Stomach smooth muscle (tissue), 2 donors: ENCODE measurements around the gene DUSP10.

Source experiments
- H3K27ac ChIP-seq: one replicate; pipeline ENCODE4 v1.7.0; 2013; ENCODE audit warnings: mild to moderate bottlenecking, low read length, inconsistent platforms
- H3K27me3 ChIP-seq, 2 donors: one replicate each; pipeline ENCODE4 v1.7.0; 2013; ENCODE audit warnings: low read length in 2 of 2; ENCODE audit not compliant: insufficient read depth in 2 of 2, control insufficient read depth in 1 of 2
- H3K36me3 ChIP-seq, 2 donors: one replicate each; pipeline ENCODE4 v1.7.0; 2013; ENCODE audit warnings: low read length in 2 of 2; ENCODE audit not compliant: control insufficient read depth in 2 of 2, insufficient read depth in 2 of 2
- H3K4me1 ChIP-seq: one replicate; pipeline ENCODE4 v1.7.0; 2013; ENCODE audit warnings: low read length; ENCODE audit not compliant: control insufficient read depth, insufficient read depth
- H3K4me3 ChIP-seq, 2 donors: one replicate each; pipeline ENCODE4 v1.7.0; 2013; ENCODE audit warnings: low read length in 2 of 2
- H3K9ac ChIP-seq, 2 donors: one replicate each; pipeline ENCODE4 v1.7.0; 2013; ENCODE audit warnings: low read length in 2 of 2, mild to moderate bottlenecking in 1 of 2
- H3K9me3 ChIP-seq, 2 donors: one replicate each; pipeline ENCODE4 v1.7.0; 2013; ENCODE audit warnings: low read length in 2 of 2; ENCODE audit not compliant: control insufficient read depth in 2 of 2
- donor health status: healthy.
- donor health status: Pancreatic carcinoma.

DUSP10 gene

GRCh38 chr1:221693087-221693486 is 48.8 kb downstream of the DUSP10 start:
- Histone ChIP-seq H3K9me3 (peaks cover 0 to 4% of the 10 kb centered on the region in 2 donors), H3K27ac (no peak overlapping the region), H3K27me3 (no peaks in the 10 kb centered on the region), H3K4me1 (peaks cover 1% of the 10 kb centered on the region), H3K9ac (no peak overlapping the region), H3K36me3 (no peaks in the 10 kb centered on the region), H3K4me3 (no peak overlapping the region)

- Histone ChIP-seq H3K27me3 (no peaks in the 10 kb centered on the region), H3K36me3 (no peaks in the 10 kb centered on the region), H3K4me3 (no peak overlapping the region), H3K27ac (no peak overlapping the region), H3K9ac (no peak overlapping the region), H3K4me1 (no peaks in the 10 kb centered on the region), H3K9me3 (peaks cover 0 to 4% of the 10 kb centered on the region in 2 donors)
These were observed 49.2 kb downstream of the DUSP10 start for GRCh38 chr1:221692643-221693042.

- H3K9me3 ChIP-seq: peaks cover 0 to 4% of the 10 kb centered on the region in 2 donors
- H3K27me3 ChIP-seq: no peaks in the 10 kb centered on the region
- H3K36me3 ChIP-seq: no peaks in the 10 kb centered on the region
- H3K4me3 ChIP-seq: no peak overlapping the region
- H3K4me1 ChIP-seq: no peaks in the 10 kb centered on the region
- no peak overlapping the region for H3K9ac ChIP-seq
- no peak overlapping the region for H3K27ac ChIP-seq
These were observed 50.6 kb downstream of the DUSP10 start for GRCh38 chr1:221691261-221691660.

- no peaks in the 10 kb centered on the region for H3K36me3 ChIP-seq
- no peaks in the 10 kb centered on the region for H3K4me1 ChIP-seq
- H3K9ac ChIP-seq: no peak overlapping the region
- peaks cover 0 to 4% of the 10 kb centered on the region in 2 donors for H3K9me3 ChIP-seq
- no peak overlapping the region for H3K27ac ChIP-seq
- H3K4me3 ChIP-seq: no peak overlapping the region
- no peaks in the 10 kb centered on the region for H3K27me3 ChIP-seq
These were observed 51.0 kb downstream of the DUSP10 start for GRCh38 chr1:221690858-221691257.

- peaks cover 0 to 4% of the 10 kb centered on the region in 2 donors for H3K9me3 ChIP-seq
- H3K4me3 ChIP-seq: no peak overlapping the region
- H3K9ac ChIP-seq: no peak overlapping the region
- no peaks in the 10 kb centered on the region for H3K27me3 ChIP-seq
- H3K27ac ChIP-seq: no peak overlapping the region
- H3K4me1 ChIP-seq: no peaks in the 10 kb centered on the region
- no peaks in the 10 kb centered on the region for H3K36me3 ChIP-seq
These were observed 52.8 kb downstream of the DUSP10 start for GRCh38 chr1:221689138-221689537.

GRCh38 chr1:221688488-221688843 is 53.4 kb downstream of the DUSP10 start:
- no peak overlapping the region for H3K4me3 ChIP-seq
- H3K27me3 ChIP-seq: no peaks in the 10 kb centered on the region
- H3K9me3 ChIP-seq: peaks cover 0 to 2% of the 10 kb centered on the region in 2 donors
- H3K4me1 ChIP-seq: no peaks in the 10 kb centered on the region
- no peaks in the 10 kb centered on the region for H3K36me3 ChIP-seq
- H3K9ac ChIP-seq: no peak overlapping the region
- H3K27ac ChIP-seq: no peak overlapping the region

GRCh38 chr1:221687836-221688487 is 53.9 kb downstream of the DUSP10 start:
- H3K4me1 ChIP-seq: no peaks in the 10 kb centered on the region
- H3K27ac ChIP-seq: no peak overlapping the region
- H3K36me3 ChIP-seq: no peaks in the 10 kb centered on the region
- no peaks in the 10 kb centered on the region for H3K27me3 ChIP-seq
- no peak overlapping the region for H3K9ac ChIP-seq
- H3K4me3 ChIP-seq: no peak overlapping the region
- no peaks in the 10 kb centered on the region for H3K9me3 ChIP-seq

- no peaks in the 10 kb centered on the region for H3K36me3 ChIP-seq
- H3K27me3 ChIP-seq: no peaks in the 10 kb centered on the region
- no peak overlapping the region for H3K4me3 ChIP-seq
- no peak overlapping the region for H3K27ac ChIP-seq
- H3K9me3 ChIP-seq: no peaks in the 10 kb centered on the region
- no peaks in the 10 kb centered on the region for H3K4me1 ChIP-seq
- H3K9ac ChIP-seq: no peak overlapping the region
These were observed 58.2 kb downstream of the DUSP10 start for GRCh38 chr1:221683681-221684080.

- no peaks in the 10 kb centered on the region for H3K36me3 ChIP-seq
- H3K9me3 ChIP-seq: no peaks in the 10 kb centered on the region
- no peaks in the 10 kb centered on the region for H3K4me1 ChIP-seq
- no peak overlapping the region for H3K9ac ChIP-seq
- H3K27ac ChIP-seq: no peak overlapping the region
- H3K4me3 ChIP-seq: no peak overlapping the region
- no peaks in the 10 kb centered on the region for H3K27me3 ChIP-seq
These were observed 61.8 kb downstream of the DUSP10 start for GRCh38 chr1:221680085-221680484.

GRCh38 chr1:221678014-221678413 is 63.9 kb downstream of the DUSP10 start:
- Histone ChIP-seq H3K4me3 (no peak overlapping the region), H3K27me3 (no peaks in the 10 kb centered on the region), H3K27ac (no peak overlapping the region), H3K9ac (no peak overlapping the region), H3K4me1 (no peaks in the 10 kb centered on the region), H3K9me3 (no peaks in the 10 kb centered on the region), H3K36me3 (no peaks in the 10 kb centered on the region)

GRCh38 chr1:221675880-221676800 is 65.7 kb downstream of the DUSP10 start:
- Histone ChIP-seq H3K4me3 (no peak overlapping the region), H3K4me1 (no peaks in the 10 kb centered on the region), H3K27me3 (no peaks in the 10 kb centered on the region), H3K9ac (no peak overlapping the region), H3K9me3 (no peaks in the 10 kb centered on the region), H3K27ac (no peak overlapping the region), H3K36me3 (no peaks in the 10 kb centered on the region)
